ENCODE measurements around the gene S1PR3. TPM values are rescaled to one million over a fixed set of nuclear protein-coding genes. Genes with fewer than 3 reads are reported as not detected.

The S1PR3 gene
- total and polyA plus RNA-seq, 2 donors (not counting 3 experiments of a cell fraction or from before 2014, with no cell fraction given), result 12.5 to 25.8 TPM

DNA sequence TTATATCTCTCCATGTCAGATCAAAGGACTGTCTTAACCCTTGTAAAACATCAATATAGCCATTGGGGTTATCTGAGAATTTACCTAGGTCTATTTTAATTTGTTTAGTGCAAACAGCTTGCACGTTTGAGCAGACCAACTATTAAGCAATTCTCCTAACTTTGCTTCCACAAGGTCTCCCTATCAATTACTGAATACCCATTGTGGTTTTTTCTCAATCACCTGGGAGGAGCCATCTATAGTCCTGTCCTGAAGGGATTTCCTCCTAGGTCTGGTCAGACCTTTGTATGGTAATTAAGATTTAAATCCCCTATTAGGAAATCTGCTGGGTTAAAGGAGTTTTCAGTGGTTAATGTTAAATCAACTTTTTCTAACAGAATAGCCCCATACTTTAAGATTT is 48.9 kb upstream of the S1PR3 start:
- peaks cover 2% of the 10 kb centered on the region in 2 experiments for H3K27me3 ChIP-seq (ENCODE audit: control insufficient read depth in 2 of 2, insufficient read depth in 2 of 2, low read length in 2 of 2)
- H4K20me1 ChIP-seq (replicated peaks; ENCODE audit: control insufficient read depth, extremely low read depth, insufficient read depth, low read length), result no peaks in the 10 kb centered on the region
- POLR2A ChIA-PET, result no interaction called here
- intact Hi-C loops (cut with micrococcal nuclease), result loop anchor here (10.0 kb wide), 1 partner anchor 58 kb away; no protein-coding TSS in a partner anchor
- DNase-seq (ENCODE audit: low read depth, low spot score) (no peak), FAIRE-seq (no peak)
- H3K4me1 ChIP-seq (ENCODE audit: control insufficient read depth, extremely low read depth, insufficient read depth, low read length), result no peaks in the 10 kb centered on the region
- no peaks in the 10 kb centered on the region for H3K9me1 ChIP-seq (replicated peaks; ENCODE audit: control insufficient read depth, extremely low read depth, insufficient read depth, low read length)
- H2AFZ ChIP-seq (ENCODE audit: low read depth, low read length), result no peak overlapping the region
- H3K9ac ChIP-seq (replicated peaks; ENCODE audit: extremely low read depth, insufficient read depth, low read length), result no peak overlapping the region
- dilution Hi-C loops (cut with MboI; ENCODE audit: extremely low pct_ligation_motif_present, low sequenced_read_pairs), result no loop called here
- no peak overlapping the region for H3K4me3 ChIP-seq (replicated peaks in 1 of 3; ENCODE audit: insufficient read depth in 1 of 3, low read depth in 1 of 3, low read length in 3 of 3)
- H3K27ac ChIP-seq (ENCODE audit: insufficient read depth, low read depth, low read length), result no peak overlapping the region
- H3K4me2 ChIP-seq (ENCODE audit: insufficient read depth, low read length), result no peak overlapping the region
- no peaks in the 10 kb centered on the region for H3K36me3 ChIP-seq (ENCODE audit: control insufficient read depth in 2 of 2, extremely low read depth in 1 of 2, insufficient read depth in 2 of 2, low read length in 2 of 2)
- no peaks in the 10 kb centered on the region for H3K9me3 ChIP-seq (replicated peaks; ENCODE audit: control insufficient read depth, insufficient read depth, low read length)
- TF ChIP-seq MYC (IDR thresholded peaks at IDR 0.05; ENCODE audit: low read depth, low read length), result no peak
- TF ChIP-seq GATA2 (IDR thresholded peaks at IDR 0.05; ENCODE audit: insufficient read depth, insufficient read length, low read depth, low read length), result no peak
- TF ChIP-seq EZH2 (IDR thresholded peaks at IDR 0.05; ENCODE audit: borderline replicate concordance, low read depth, low read length, severe bottlenecking), result no peak
- TF ChIP-seq POLR2A (IDR thresholded peaks at IDR 0.05; ENCODE audit: low read depth, low read length), result no peak
- no peak for TF ChIP-seq JUN (IDR thresholded peaks at IDR 0.05; ENCODE audit: borderline replicate concordance, insufficient read depth, insufficient read length, low read depth)
- no peak for TF ChIP-seq FOS (IDR thresholded peaks at IDR 0.05; ENCODE audit: borderline replicate concordance, insufficient read depth, low read length)
- TF ChIP-seq, protein P1, sequence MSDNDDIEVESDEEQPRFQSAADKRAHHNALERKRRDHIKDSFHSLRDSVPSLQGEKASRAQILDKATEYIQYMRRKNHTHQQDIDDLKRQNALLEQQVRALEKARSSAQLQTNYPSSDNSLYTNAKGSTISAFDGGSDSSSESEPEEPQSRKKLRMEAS (IDR thresholded peaks at IDR 0.05; ENCODE audit: insufficient read depth, insufficient read length), result no peak
- TF ChIP-seq POLR2AphosphoS5 (IDR thresholded peaks at IDR 0.05; ENCODE audit: insufficient read depth, low read depth, low read length), result no peak
- TF ChIP-seq, protein P2, sequence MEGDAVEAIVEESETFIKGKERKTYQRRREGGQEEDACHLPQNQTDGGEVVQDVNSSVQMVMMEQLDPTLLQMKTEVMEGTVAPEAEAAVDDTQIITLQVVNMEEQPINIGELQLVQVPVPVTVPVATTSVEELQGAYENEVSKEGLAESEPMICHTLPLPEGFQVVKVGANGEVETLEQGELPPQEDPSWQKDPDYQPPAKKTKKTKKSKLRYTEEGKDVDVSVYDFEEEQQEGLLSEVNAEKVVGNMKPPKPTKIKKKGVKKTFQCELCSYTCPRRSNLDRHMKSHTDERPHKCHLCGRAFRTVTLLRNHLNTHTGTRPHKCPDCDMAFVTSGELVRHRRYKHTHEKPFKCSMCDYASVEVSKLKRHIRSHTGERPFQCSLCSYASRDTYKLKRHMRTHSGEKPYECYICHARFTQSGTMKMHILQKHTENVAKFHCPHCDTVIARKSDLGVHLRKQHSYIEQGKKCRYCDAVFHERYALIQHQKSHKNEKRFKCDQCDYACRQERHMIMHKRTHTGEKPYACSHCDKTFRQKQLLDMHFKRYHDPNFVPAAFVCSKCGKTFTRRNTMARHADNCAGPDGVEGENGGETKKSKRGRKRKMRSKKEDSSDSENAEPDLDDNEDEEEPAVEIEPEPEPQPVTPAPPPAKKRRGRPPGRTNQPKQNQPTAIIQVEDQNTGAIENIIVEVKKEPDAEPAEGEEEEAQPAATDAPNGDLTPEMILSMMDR (IDR thresholded peaks at IDR 0.05; ENCODE audit: extremely low read depth in 1 of 2, insufficient read depth in 1 of 2, low read depth in 1 of 2, low read length in 2 of 2), result no peak
- CTCF ChIA-PET, result no interaction called here
- H3K79me2 ChIP-seq (ENCODE audit: control insufficient read depth, insufficient read depth, low read length), result no peaks in the 10 kb centered on the region
- BruUV-seq (replicated peaks), result no TSS peak

Data from endothelial cell of umbilical vein (primary cell).